ENCODE results near the gene CIROP.

The CIROP gene

GRCh38 chr14:23093991-23094665 lies 10.7 kb downstream of the CIROP start:
- TF ChIP-seq, protein P1, sequence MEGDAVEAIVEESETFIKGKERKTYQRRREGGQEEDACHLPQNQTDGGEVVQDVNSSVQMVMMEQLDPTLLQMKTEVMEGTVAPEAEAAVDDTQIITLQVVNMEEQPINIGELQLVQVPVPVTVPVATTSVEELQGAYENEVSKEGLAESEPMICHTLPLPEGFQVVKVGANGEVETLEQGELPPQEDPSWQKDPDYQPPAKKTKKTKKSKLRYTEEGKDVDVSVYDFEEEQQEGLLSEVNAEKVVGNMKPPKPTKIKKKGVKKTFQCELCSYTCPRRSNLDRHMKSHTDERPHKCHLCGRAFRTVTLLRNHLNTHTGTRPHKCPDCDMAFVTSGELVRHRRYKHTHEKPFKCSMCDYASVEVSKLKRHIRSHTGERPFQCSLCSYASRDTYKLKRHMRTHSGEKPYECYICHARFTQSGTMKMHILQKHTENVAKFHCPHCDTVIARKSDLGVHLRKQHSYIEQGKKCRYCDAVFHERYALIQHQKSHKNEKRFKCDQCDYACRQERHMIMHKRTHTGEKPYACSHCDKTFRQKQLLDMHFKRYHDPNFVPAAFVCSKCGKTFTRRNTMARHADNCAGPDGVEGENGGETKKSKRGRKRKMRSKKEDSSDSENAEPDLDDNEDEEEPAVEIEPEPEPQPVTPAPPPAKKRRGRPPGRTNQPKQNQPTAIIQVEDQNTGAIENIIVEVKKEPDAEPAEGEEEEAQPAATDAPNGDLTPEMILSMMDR (IDR thresholded peaks at IDR 0.05) = no peak
- H3K9me3 ChIP-seq = no peaks in the 10 kb centered on the region
- H3K4me3 ChIP-seq (ENCODE audit: low read depth in 1 of 2, low read length in 1 of 2) = peak overlapping the region; percentile 92 to 98
- no peaks in the 10 kb centered on the region for H3K27me3 ChIP-seq
- H3K36me3 ChIP-seq = peaks cover 59% of the 10 kb centered on the region
- H3K27ac ChIP-seq = peak overlapping the region; percentile 89
- peaks cover 37 to 41% of the 10 kb centered on the region in 2 experiments for H3K4me1 ChIP-seq (ENCODE audit: control insufficient read depth in 1 of 2, insufficient read depth in 1 of 2, low read depth in 1 of 2, low read length in 1 of 2)

GRCh38 chr14:23093526-23093925 lies 11.3 kb downstream of the CIROP start:
- peak overlapping the region; percentile 92 to 98 for H3K4me3 ChIP-seq (ENCODE audit: low read depth in 1 of 2, low read length in 1 of 2)
- peaks cover 59% of the 10 kb centered on the region for H3K36me3 ChIP-seq
- peaks cover 37 to 41% of the 10 kb centered on the region in 2 experiments for H3K4me1 ChIP-seq (ENCODE audit: control insufficient read depth in 1 of 2, insufficient read depth in 1 of 2, low read depth in 1 of 2, low read length in 1 of 2)
- peak overlapping the region; percentile 89 for H3K27ac ChIP-seq
- TF ChIP-seq, protein P1 (IDR thresholded peaks at IDR 0.05) = no peak
- H3K27me3 ChIP-seq = no peaks in the 10 kb centered on the region
- H3K9me3 ChIP-seq = no peaks in the 10 kb centered on the region

GRCh38 chr14:23093104-23093503 lies 11.7 kb downstream of the CIROP start:
- H3K9me3 ChIP-seq = no peaks in the 10 kb centered on the region
- TF ChIP-seq, protein P1 (IDR thresholded peaks at IDR 0.05) = no peak
- H3K4me3 ChIP-seq (ENCODE audit: low read depth in 1 of 2, low read length in 1 of 2) = no peak overlapping the region
- H3K27me3 ChIP-seq = no peaks in the 10 kb centered on the region
- H3K36me3 ChIP-seq = peaks cover 57% of the 10 kb centered on the region
- peak overlapping the region; percentile 89 for H3K27ac ChIP-seq
- H3K4me1 ChIP-seq (ENCODE audit: control insufficient read depth in 1 of 2, insufficient read depth in 1 of 2, low read depth in 1 of 2, low read length in 1 of 2) = peaks cover 37 to 41% of the 10 kb centered on the region in 2 experiments

GRCh38 chr14:23091294-23092225 lies 13.2 kb downstream of the CIROP start:
- Histone ChIP-seq H3K9me3 (no peaks in the 10 kb centered on the region), H3K27me3 (no peaks in the 10 kb centered on the region), H3K4me3 (ENCODE audit: low read depth in 1 of 2, low read length in 1 of 2) (no peak overlapping the region), H3K27ac (peak overlapping the region; percentile 21), H3K36me3 (peaks cover 65% of the 10 kb centered on the region), H3K4me1 (ENCODE audit: control insufficient read depth in 1 of 2, insufficient read depth in 1 of 2, low read depth in 1 of 2, low read length in 1 of 2) (peaks cover 25 to 26% of the 10 kb centered on the region in 2 experiments)
- TF ChIP-seq, protein P1 (IDR thresholded peaks at IDR 0.05) = no peak

GRCh38 chr14:23090254-23090636 lies 14.5 kb downstream of the CIROP start:
- TF ChIP-seq, protein P1 (IDR thresholded peaks at IDR 0.05) = no peak
- Histone ChIP-seq H3K4me1 (ENCODE audit: control insufficient read depth in 1 of 2, insufficient read depth in 1 of 2, low read depth in 1 of 2, low read length in 1 of 2) (peaks cover 16 to 17% of the 10 kb centered on the region in 2 experiments), H3K27ac (no peak overlapping the region), H3K9me3 (no peaks in the 10 kb centered on the region), H3K36me3 (peaks cover 78% of the 10 kb centered on the region), H3K27me3 (no peaks in the 10 kb centered on the region), H3K4me3 (ENCODE audit: low read depth in 1 of 2, low read length in 1 of 2) (no peak overlapping the region)
